Erythroblast (primary cell): ENCODE data around the gene PEX11G.

Experiments
- GATA1 ChIP-seq: IDR thresholded peaks from 2 replicates; pipeline ENCODE4 v1.6.1; 2011; ENCODE audit warnings: low read depth, mild to moderate bottlenecking, control low read depth, low read length, moderate library complexity
- POLR2A ChIP-seq: IDR thresholded peaks from 2 replicates; pipeline ENCODE4 v1.6.1; 2011; ENCODE audit warnings: mild to moderate bottlenecking, low read length

GRCh38 chr19:7522072-7522922 lies 33.5 kb upstream of the PEX11G start, which contains the start of gene MCOLN1:
- TF ChIP-seq POLR2A (peak; percentile 71), GATA1 (no peak)
